Astrocyte (in vitro differentiated cells and primary cell): Measurements from ENCODE around the gene L1TD1. TPM values are rescaled to one million over a fixed set of nuclear protein-coding genes. Genes with fewer than 3 reads are reported as not detected.
A peak's percentile ranks its signal among the peaks of the same experiment; 100 is the strongest.

ENCODE experiments used
- DNase-seq: peaks from one replicate; pipeline ENCODE4 v3.0.0-alpha.2; 2010; ENCODE audit warnings: low read depth
- FAIRE-seq: peaks from 2 replicates; lab custom pipeline; 2011; peaks lifted over from hg19 to GRCh38; lab: Jason Lieb, UNC
- H2AFZ ChIP-seq: 2 replicates; pipeline ENCODE4 v1.6.0; 2012; ENCODE audit warnings: low read depth, low read length, inconsistent platforms
- H3K27ac ChIP-seq: 2 replicates; pipeline ENCODE4 v1.5.1; 2011; ENCODE audit warnings: low read depth, low read length, inconsistent platforms
- H3K27me3 ChIP-seq: 2 replicates; pipeline ENCODE4 v1.6.0; 2011; ENCODE audit warnings: low read length, inconsistent platforms; ENCODE audit not compliant: insufficient read depth
- H3K36me3 ChIP-seq: 2 replicates; pipeline ENCODE4 v1.5.1; 2011; ENCODE audit warnings: low read length, inconsistent platforms; ENCODE audit not compliant: insufficient read depth
- H3K4me1 ChIP-seq: 2 replicates; pipeline ENCODE4 v1.5.1; 2011; ENCODE audit warnings: low read length, inconsistent platforms; ENCODE audit not compliant: insufficient read depth
- H3K4me2 ChIP-seq: 2 replicates; pipeline ENCODE4 v1.6.0; 2012; ENCODE audit warnings: low read length, inconsistent platforms
- H3K4me3 ChIP-seq: 2 replicates; pipeline ENCODE4 v1.5.1; 2011; ENCODE audit warnings: low read depth, mild to moderate bottlenecking, low read length, inconsistent platforms; ENCODE audit not compliant: insufficient read depth
- H3K79me2 ChIP-seq: 2 replicates; pipeline ENCODE4 v1.6.0; 2012; ENCODE audit warnings: mild to moderate bottlenecking, low read length, inconsistent platforms; ENCODE audit not compliant: insufficient read depth
- H3K9ac ChIP-seq: 2 replicates; pipeline ENCODE4 v1.6.0; 2012; ENCODE audit warnings: mild to moderate bottlenecking, low read length, inconsistent platforms
- H3K9me3 ChIP-seq: 2 replicates; pipeline ENCODE4 v1.5.1; 2012; ENCODE audit warnings: low read depth, mild to moderate bottlenecking, low read length, inconsistent platforms; ENCODE audit not compliant: insufficient read depth
- H4K20me1 ChIP-seq: 2 replicates; pipeline ENCODE4 v1.6.0; 2012; ENCODE audit warnings: low read length, inconsistent platforms; ENCODE audit not compliant: insufficient read depth
- H3K27ac Mint-ChIP-seq: one replicate; pipeline ENCODE4 v1.8.0; 2021; ENCODE audit warnings: mild to moderate bottlenecking, mixed read lengths; ENCODE audit not compliant: unreplicated experiment
- H3K27me3 Mint-ChIP-seq: one replicate; pipeline ENCODE4 v1.8.0; 2021; ENCODE audit warnings: low read depth, mixed read lengths; ENCODE audit not compliant: unreplicated experiment
- H3K36me3 Mint-ChIP-seq: one replicate; pipeline ENCODE4 v1.8.0; 2021; ENCODE audit warnings: low read depth, mixed read lengths; ENCODE audit not compliant: unreplicated experiment
- H3K4me1 Mint-ChIP-seq: one replicate; pipeline ENCODE4 v1.8.0; 2021; ENCODE audit warnings: low read depth, mixed read lengths; ENCODE audit not compliant: unreplicated experiment
- H3K4me3 Mint-ChIP-seq: one replicate; pipeline ENCODE4 v1.8.0; 2021; ENCODE audit warnings: mild to moderate bottlenecking, moderate library complexity, mixed read lengths; ENCODE audit not compliant: unreplicated experiment
- H3K9me3 Mint-ChIP-seq: one replicate; pipeline ENCODE4 v1.8.0; 2021; ENCODE audit warnings: mild to moderate bottlenecking, mixed read lengths; ENCODE audit not compliant: unreplicated experiment
- CTCF ChIP-seq: IDR thresholded peaks from 2 replicates; pipeline ENCODE4 v1.5.1; 2011; ENCODE audit warnings: low read depth, mild to moderate bottlenecking, inconsistent platforms, low read length, moderate library complexity; ENCODE audit not compliant: insufficient read depth
- EZH2 ChIP-seq: IDR thresholded peaks from 2 replicates; pipeline ENCODE4 v1.6.1; 2012; ENCODE audit warnings: mild to moderate bottlenecking, low read length, inconsistent platforms; ENCODE audit not compliant: insufficient read depth
- total RNA-seq: library from RNA; stranded (reverse); gene quantifications from 2 replicates; pipeline ENCODE4 v1.2.1, GENCODE V29; 2021

Gene L1TD1
- total RNA-seq, 1 donor from 2014 or later = 9.9 TPM

GRCh38 chr1:62212411-62212810, 17.8 kb downstream of the L1TD1 start:
- no peak for DNase-seq
- no peaks in the 10 kb centered on the region for H3K79me2 ChIP-seq
- H3K27me3 ChIP-seq = no peaks in the 10 kb centered on the region
- FAIRE-seq = no peak
- H3K4me2 ChIP-seq = no peak overlapping the region
- H4K20me1 ChIP-seq = no peaks in the 10 kb centered on the region
- H3K36me3 Mint-ChIP-seq = peaks cover 25% of the 10 kb centered on the region
- no peaks in the 10 kb centered on the region for H3K27me3 Mint-ChIP-seq
- H3K4me3 ChIP-seq = no peak overlapping the region
- H2AFZ ChIP-seq = no peak overlapping the region
- no peak overlapping the region for H3K27ac Mint-ChIP-seq
- H3K4me3 Mint-ChIP-seq = no peak overlapping the region
- peaks cover 19% of the 10 kb centered on the region for H3K9me3 Mint-ChIP-seq
- H3K4me1 Mint-ChIP-seq = peaks cover 13% of the 10 kb centered on the region
- no peaks in the 10 kb centered on the region for H3K36me3 ChIP-seq
- no peaks in the 10 kb centered on the region for H3K4me1 ChIP-seq
- no peak overlapping the region for H3K27ac ChIP-seq
- TF ChIP-seq CTCF = no peak
- TF ChIP-seq EZH2 = no peak
- H3K9me3 ChIP-seq = no peaks in the 10 kb centered on the region
- no peak overlapping the region for H3K9ac ChIP-seq

DNA sequence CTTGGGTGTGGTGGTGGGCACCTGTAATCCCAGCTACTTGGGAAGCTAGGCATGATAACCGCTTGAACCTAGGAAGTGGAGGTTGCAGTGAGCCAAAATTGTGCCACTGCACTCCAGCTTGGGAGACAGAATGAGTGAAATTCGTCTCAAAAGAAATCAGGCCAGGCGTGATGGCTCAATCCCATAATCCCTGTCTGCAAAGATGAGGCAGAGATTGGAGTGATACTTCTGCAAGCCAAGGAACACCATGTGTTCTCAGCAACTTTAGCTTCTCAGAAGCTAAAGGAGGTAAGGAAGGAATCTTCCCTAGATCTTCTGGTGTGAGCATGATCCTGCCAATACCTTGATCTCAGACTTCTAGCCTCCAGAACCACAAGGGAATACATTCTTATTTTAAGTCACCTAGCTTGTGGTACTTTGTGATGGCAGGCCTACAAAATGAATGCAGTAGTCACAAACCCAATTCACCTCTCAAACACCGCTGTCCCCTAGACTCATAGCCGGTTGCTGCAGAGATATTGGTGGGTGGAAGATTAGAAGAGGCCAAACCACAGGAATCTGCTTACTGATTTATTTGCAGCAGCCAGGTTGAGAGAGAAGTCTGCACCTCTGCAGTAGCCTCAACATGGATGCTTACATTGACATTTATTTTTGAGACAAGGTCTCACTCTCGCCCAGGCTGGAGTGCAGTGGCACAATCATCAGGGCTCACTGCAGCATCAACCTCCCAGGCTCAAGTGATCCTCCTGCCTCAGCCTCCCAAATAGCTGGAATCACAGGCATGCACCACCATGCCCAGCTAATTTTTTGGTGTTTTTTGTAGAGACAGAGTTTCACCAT, 18.6 kb downstream of the L1TD1 start:
- DNase-seq = peak; percentile 28
- H3K27me3 Mint-ChIP-seq = no peaks in the 10 kb centered on the region
- H3K4me1 Mint-ChIP-seq = peaks cover 13% of the 10 kb centered on the region

More for the DNA sequence above, 18.6 kb downstream of the L1TD1 start:
- peak; percentile 71 for FAIRE-seq
- Histone ChIP-seq H4K20me1 (no peaks in the 10 kb centered on the region), H3K9me3 (no peaks in the 10 kb centered on the region), H3K4me2 (no peak overlapping the region), H3K36me3 (no peaks in the 10 kb centered on the region), H3K27me3 (no peaks in the 10 kb centered on the region), H3K79me2 (no peaks in the 10 kb centered on the region), H2AFZ (no peak overlapping the region), H3K4me3 (no peak overlapping the region), H3K4me1 (no peaks in the 10 kb centered on the region), H3K9ac (no peak overlapping the region), H3K27ac (no peak overlapping the region)
- Mint-ChIP-seq H3K9me3 (peaks cover 18% of the 10 kb centered on the region), H3K4me3 (no peak overlapping the region), H3K27ac (no peak overlapping the region), H3K36me3 (peaks cover 22% of the 10 kb centered on the region)
- TF ChIP-seq EZH2 = no peak
- TF ChIP-seq CTCF = no peak
